HCT116 (cell line): ENCODE measurements around the gene MAPKAP1. TPM values are rescaled to one million over a fixed set of nuclear protein-coding genes. Genes with fewer than 3 reads are reported as not detected.

Experiments
- ATAC-seq: fragments of 200-7000 bp; cut with Tn5 transposase; 2 replicates; pipeline ENCODE4 v1.9.1; 2020; ENCODE audit warnings: mild to moderate bottlenecking, moderate library complexity
- BruUV-seq: library from RNA; stranded (reverse); fragments of 400-500 nt; replicated peaks from 2 replicates; lab custom pipeline; 2021; lab: Mats Ljungman, UMichigan
- CTCF ChIA-PET: fragments of 300-600 bp; sonication (Branson Sonifier 250); formaldehyde crosslinking; loops from one replicate; lab custom pipeline; 2021; ENCODE audit warnings: antibody characterized with exemption; lab: Charles Lee
- POLR2A ChIA-PET: fragments of 300-600, 350-600 bp; sonication (Branson Sonifier 250); formaldehyde crosslinking; loops from one replicate; lab custom pipeline; 2021; ENCODE audit warnings: antibody characterized with exemption; lab: Charles Lee
- RAD21 ChIA-PET, 2 experiments: fragments of 300-600 bp; sonication (Branson Sonifier 250); formaldehyde crosslinking; loops; one replicate each; lab custom pipeline; 2023; ENCODE audit warnings: low total read pairs in 2 of 2; ENCODE audit not compliant: uncharacterized antibody in 2 of 2, unreplicated experiment in 2 of 2, low non-redundant PET in 1 of 2; lab: Charles Lee
- DNase-seq: peaks from one replicate; pipeline ENCODE4 v3.0.0-alpha.2; 2010; ENCODE audit warnings: low read depth, low spot score
- H2AFZ ChIP-seq: fragments of 200-600 bp; shearing (Covaris generic), sonication (generic); 2 replicates; pipeline ENCODE4 v1.6.1; 2017; ENCODE audit warnings: low read depth, mixed run types, mixed read lengths, antibody characterized with exemption, low read length; ENCODE audit not compliant: poor library complexity, severe bottlenecking
- H3K27ac ChIP-seq: 2 replicates; pipeline ENCODE4 v1.5.1; 2012; ENCODE audit warnings: low read depth, low read length
- H3K27me3 ChIP-seq: fragments of 200-600 bp; sonication (generic); 2 replicates; pipeline ENCODE4 v1.6.1; 2016; ENCODE audit warnings: mixed run types, low read length, mixed read lengths; ENCODE audit not compliant: insufficient read depth
- H3K36me3 ChIP-seq, 2 experiments: fragments of 200-500 bp in 1 of 2; fragments of 200-600 bp in 1 of 2; sonication (Bioruptor generic) in 1 of 2; sonication (generic) in 1 of 2; 2 replicates each; pipeline versions ENCODE4 v1.5.1 to v1.6.1; 2014 to 2016; ENCODE audit warnings: low read length in 2 of 2, inconsistent platforms in 1 of 2, mixed read lengths in 1 of 2, mixed run types in 1 of 2; ENCODE audit not compliant: insufficient read depth in 2 of 2, control insufficient read depth in 1 of 2
- H3K4me1 ChIP-seq, 2 experiments: fragments of 200-600 bp in 1 of 2; sonication (generic) in 1 of 2; 2 replicates each; pipeline versions ENCODE4 v1.5.1 to v1.6.1; 2012 to 2017; ENCODE audit warnings: low read length in 2 of 2, inconsistent platforms in 1 of 2, mild to moderate bottlenecking in 1 of 2, mixed read lengths in 1 of 2, mixed run types in 1 of 2, moderate library complexity in 1 of 2; ENCODE audit not compliant: insufficient read depth in 2 of 2, control insufficient read depth in 1 of 2
- H3K4me2 ChIP-seq: fragments of 200-600 bp; sonication (generic); 2 replicates; pipeline ENCODE4 v1.6.1; 2017; ENCODE audit warnings: mixed run types, low read length, mixed read lengths
- H3K4me3 ChIP-seq, 2 experiments: fragments of 200-600 bp in 1 of 2; sonication (generic) in 1 of 2; replicated peaks in 1 of 2; 2 replicates each; pipeline ENCODE4 v1.5.1; 2011 to 2016; ENCODE audit warnings: low read length in 2 of 2, control low read depth in 1 of 2, low read depth in 1 of 2, mild to moderate bottlenecking in 1 of 2, mixed read lengths in 1 of 2, mixed run types in 1 of 2
- H3K79me2 ChIP-seq: fragments of 200-600 bp; sonication (generic); 2 replicates; pipeline ENCODE4 v1.6.1; 2017; ENCODE audit warnings: mild to moderate bottlenecking, mixed run types, low read length, moderate library complexity, mixed read lengths; ENCODE audit not compliant: insufficient read depth
- H3K9ac ChIP-seq: fragments of 200-600 bp; sonication (generic); 2 replicates; pipeline ENCODE4 v1.6.1; 2016; ENCODE audit warnings: low read length, mixed read lengths
- H3K9me2 ChIP-seq: fragments of 200-600 bp; sonication (generic), shearing (Covaris generic); 2 replicates; pipeline ENCODE4 v1.6.1; 2017; ENCODE audit warnings: mixed run types, mild to moderate bottlenecking, moderate library complexity; ENCODE audit not compliant: insufficient read depth
- H3K9me3 ChIP-seq, 2 experiments: fragments of 200-500 bp in 1 of 2; fragments of 200-600 bp in 1 of 2; sonication (Bioruptor generic) in 1 of 2; sonication (generic) in 1 of 2; 2 replicates each; pipeline ENCODE4 v1.6.1; 2014 to 2017; ENCODE audit warnings: low read length in 2 of 2, mixed read lengths in 2 of 2, inconsistent platforms in 1 of 2, low read depth in 1 of 2, mild to moderate bottlenecking in 1 of 2, mixed run types in 1 of 2, moderate library complexity in 1 of 2; ENCODE audit not compliant: control insufficient read depth in 1 of 2, insufficient read depth in 1 of 2
- H4K20me1 ChIP-seq: fragments of 200-600 bp; sonication (generic), shearing (Covaris generic); 2 replicates; pipeline ENCODE4 v1.6.1; 2017; ENCODE audit warnings: mixed run types, mild to moderate bottlenecking, moderate library complexity; ENCODE audit not compliant: insufficient read depth
- CBX3 ChIP-seq: IDR thresholded peaks from 2 replicates; pipeline ENCODE4 v1.6.1; 2012; ENCODE audit warnings: low read depth
- EZH2 ChIP-seq: fragments of 200-600 bp; sonication (generic); IDR thresholded peaks from 2 replicates; pipeline ENCODE4 v1.6.1; 2017; ENCODE audit warnings: antibody characterized with exemption, mixed run types
- EZH2phosphoT487 ChIP-seq: fragments of 200-600 bp; IDR thresholded peaks from 2 replicates; pipeline ENCODE4 v1.6.1; 2018; ENCODE audit warnings: antibody characterized with exemption, borderline replicate concordance
- FOSL1 ChIP-seq: IDR thresholded peaks from 2 replicates; pipeline ENCODE4 v1.6.1; 2012; ENCODE audit warnings: low read depth
- POLR2A ChIP-seq: IDR thresholded peaks from 2 replicates; pipeline ENCODE4 v1.7.0; 2011; ENCODE audit warnings: borderline replicate concordance; ENCODE audit not compliant: insufficient read depth, insufficient read length; ENCODE audit errors: extremely low read depth
- POLR2AphosphoS5 ChIP-seq: IDR thresholded peaks from 2 replicates; pipeline ENCODE4 v1.6.1; 2011; ENCODE audit warnings: mild to moderate bottlenecking, low read depth, low read length, moderate library complexity
- RAD21 ChIP-seq: IDR thresholded peaks from 2 replicates; pipeline ENCODE4 v1.6.1; 2012; ENCODE audit warnings: low read depth, mild to moderate bottlenecking
- SIN3A ChIP-seq: IDR thresholded peaks from 2 replicates; pipeline ENCODE4 v1.6.1; 2012; ENCODE audit warnings: low read depth
- SP1 ChIP-seq: IDR thresholded peaks from 2 replicates; pipeline ENCODE4 v1.6.1; 2012; ENCODE audit warnings: low read depth
- TCF7L2 ChIP-seq: IDR thresholded peaks from 2 replicates; pipeline ENCODE4 v1.7.0; 2011; ENCODE audit warnings: borderline replicate concordance, inconsistent platforms; ENCODE audit not compliant: insufficient read depth, insufficient read length; ENCODE audit errors: extremely low read depth
- intact Hi-C: fragments of 100-400 bp; cut with micrococcal nuclease; formaldehyde crosslinking; loops from 2 replicates; pipeline ENCODE4 v1.10.0; 2022
- total RNA-seq: library from RNA; stranded (reverse); gene quantifications from one replicate; pipeline ENCODE4 v1.2.1, GENCODE V29; 2021; ENCODE audit not compliant: unreplicated experiment
- TF ChIP-seq, protein P1 (sequence below): IDR thresholded peaks from 2 replicates; pipeline ENCODE4 v1.6.1; 2012
- TF ChIP-seq, protein P2 (sequence below): IDR thresholded peaks from 2 replicates; pipeline ENCODE4 v1.6.1; 2012
- TF ChIP-seq, protein P3 (sequence below): IDR thresholded peaks from 2 replicates; pipeline ENCODE4 v1.6.1; 2012; ENCODE audit warnings: low read depth
- TF ChIP-seq, protein P4 (sequence below): IDR thresholded peaks from 2 replicates; pipeline ENCODE4 v1.6.1; 2011; ENCODE audit warnings: mild to moderate bottlenecking, low read length, moderate library complexity; ENCODE audit not compliant: insufficient replicate concordance; ENCODE audit errors: extremely low read depth

The MAPKAP1 gene
- total RNA-seq, 1 experiment from 2014 or later = 72.5 TPM

DNA sequence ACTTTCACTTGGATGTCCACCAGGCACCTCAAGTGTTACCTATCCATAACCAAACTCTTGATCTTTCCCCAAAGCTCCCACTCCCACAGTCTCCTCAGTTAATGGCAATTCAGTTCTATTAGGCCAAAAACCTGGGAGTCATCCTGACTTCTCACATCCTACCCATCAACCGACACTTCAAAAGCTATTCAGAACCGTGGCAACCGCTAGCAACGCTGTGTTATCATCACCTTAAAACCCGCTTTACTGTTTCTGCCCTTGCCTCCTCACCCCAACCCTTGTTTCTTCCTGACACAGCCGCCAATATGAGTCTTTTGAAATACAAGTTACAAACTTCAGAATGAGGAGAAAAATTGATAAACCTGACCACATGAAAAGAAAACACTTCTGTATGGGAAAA, 46.5 kb downstream of the MAPKAP1 start:
- TF ChIP-seq POLR2AphosphoS5 (no peak), FOSL1 (no peak), CBX3 (no peak), EZH2 (no peak), POLR2A (no peak), SP1 (no peak), SIN3A (no peak), EZH2phosphoT487 (no peak), RAD21 (no peak), TCF7L2 (no peak)
- TF ChIP-seq, protein P1, sequence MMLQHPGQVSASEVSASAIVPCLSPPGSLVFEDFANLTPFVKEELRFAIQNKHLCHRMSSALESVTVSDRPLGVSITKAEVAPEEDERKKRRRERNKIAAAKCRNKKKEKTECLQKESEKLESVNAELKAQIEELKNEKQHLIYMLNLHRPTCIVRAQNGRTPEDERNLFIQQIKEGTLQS = no peak
- TF ChIP-seq, protein P2, sequence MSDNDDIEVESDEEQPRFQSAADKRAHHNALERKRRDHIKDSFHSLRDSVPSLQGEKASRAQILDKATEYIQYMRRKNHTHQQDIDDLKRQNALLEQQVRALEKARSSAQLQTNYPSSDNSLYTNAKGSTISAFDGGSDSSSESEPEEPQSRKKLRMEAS = no peak
- TF ChIP-seq, protein P3, sequence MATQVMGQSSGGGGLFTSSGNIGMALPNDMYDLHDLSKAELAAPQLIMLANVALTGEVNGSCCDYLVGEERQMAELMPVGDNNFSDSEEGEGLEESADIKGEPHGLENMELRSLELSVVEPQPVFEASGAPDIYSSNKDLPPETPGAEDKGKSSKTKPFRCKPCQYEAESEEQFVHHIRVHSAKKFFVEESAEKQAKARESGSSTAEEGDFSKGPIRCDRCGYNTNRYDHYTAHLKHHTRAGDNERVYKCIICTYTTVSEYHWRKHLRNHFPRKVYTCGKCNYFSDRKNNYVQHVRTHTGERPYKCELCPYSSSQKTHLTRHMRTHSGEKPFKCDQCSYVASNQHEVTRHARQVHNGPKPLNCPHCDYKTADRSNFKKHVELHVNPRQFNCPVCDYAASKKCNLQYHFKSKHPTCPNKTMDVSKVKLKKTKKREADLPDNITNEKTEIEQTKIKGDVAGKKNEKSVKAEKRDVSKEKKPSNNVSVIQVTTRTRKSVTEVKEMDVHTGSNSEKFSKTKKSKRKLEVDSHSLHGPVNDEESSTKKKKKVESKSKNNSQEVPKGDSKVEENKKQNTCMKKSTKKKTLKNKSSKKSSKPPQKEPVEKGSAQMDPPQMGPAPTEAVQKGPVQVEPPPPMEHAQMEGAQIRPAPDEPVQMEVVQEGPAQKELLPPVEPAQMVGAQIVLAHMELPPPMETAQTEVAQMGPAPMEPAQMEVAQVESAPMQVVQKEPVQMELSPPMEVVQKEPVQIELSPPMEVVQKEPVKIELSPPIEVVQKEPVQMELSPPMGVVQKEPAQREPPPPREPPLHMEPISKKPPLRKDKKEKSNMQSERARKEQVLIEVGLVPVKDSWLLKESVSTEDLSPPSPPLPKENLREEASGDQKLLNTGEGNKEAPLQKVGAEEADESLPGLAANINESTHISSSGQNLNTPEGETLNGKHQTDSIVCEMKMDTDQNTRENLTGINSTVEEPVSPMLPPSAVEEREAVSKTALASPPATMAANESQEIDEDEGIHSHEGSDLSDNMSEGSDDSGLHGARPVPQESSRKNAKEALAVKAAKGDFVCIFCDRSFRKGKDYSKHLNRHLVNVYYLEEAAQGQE = no peak
- TF ChIP-seq, protein P4, sequence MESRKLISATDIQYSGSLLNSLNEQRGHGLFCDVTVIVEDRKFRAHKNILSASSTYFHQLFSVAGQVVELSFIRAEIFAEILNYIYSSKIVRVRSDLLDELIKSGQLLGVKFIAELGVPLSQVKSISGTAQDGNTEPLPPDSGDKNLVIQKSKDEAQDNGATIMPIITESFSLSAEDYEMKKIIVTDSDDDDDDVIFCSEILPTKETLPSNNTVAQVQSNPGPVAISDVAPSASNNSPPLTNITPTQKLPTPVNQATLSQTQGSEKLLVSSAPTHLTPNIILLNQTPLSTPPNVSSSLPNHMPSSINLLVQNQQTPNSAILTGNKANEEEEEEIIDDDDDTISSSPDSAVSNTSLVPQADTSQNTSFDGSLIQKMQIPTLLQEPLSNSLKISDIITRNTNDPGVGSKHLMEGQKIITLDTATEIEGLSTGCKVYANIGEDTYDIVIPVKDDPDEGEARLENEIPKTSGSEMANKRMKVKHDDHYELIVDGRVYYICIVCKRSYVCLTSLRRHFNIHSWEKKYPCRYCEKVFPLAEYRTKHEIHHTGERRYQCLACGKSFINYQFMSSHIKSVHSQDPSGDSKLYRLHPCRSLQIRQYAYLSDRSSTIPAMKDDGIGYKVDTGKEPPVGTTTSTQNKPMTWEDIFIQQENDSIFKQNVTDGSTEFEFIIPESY = no peak
- TF ChIP-seq, all 23 proteins: peak for 0
- Histone ChIP-seq H3K79me2 (peaks cover 15% of the 10 kb centered on the region), H3K9me3 (no peaks in the 10 kb centered on the region), H4K20me1 (no peaks in the 10 kb centered on the region), H3K36me3 (no peaks in the 10 kb centered on the region), H3K9ac (no peak overlapping the region), H3K27me3 (no peaks in the 10 kb centered on the region), H3K4me3 (no peak overlapping the region), H2AFZ (no peak overlapping the region), H3K9me2 (no peaks in the 10 kb centered on the region), H3K4me1 (peaks cover 10 to 13% of the 10 kb centered on the region in 2 experiments), H3K27ac (no peak overlapping the region), H3K4me2 (no peak overlapping the region)
- CTCF ChIA-PET = no interaction called here
- intact Hi-C loops = no loop called here
- RAD21 ChIA-PET = no interaction called here
- DNase-seq = no peak
- POLR2A ChIA-PET = no interaction called here
- ATAC-seq = no peak
- no TSS peak for BruUV-seq
